Limb (tissue), 2 donors: ENCODE data around the gene NARS2.
"Not testable (repeated sequence)": the region's sequence is repeated elsewhere in the genome, so short reads cannot be mapped to it uniquely, and the experiment has no call there.

ENCODE experiments used
- DNase-seq, 2 donors: peaks; one replicate each; pipeline ENCODE4 v3.0.0-alpha.2; 2016; ENCODE audit errors: extremely low spot score in 2 of 2

NARS2 gene

GRCh38 chr11:78493413-78493975, 81.2 kb downstream of the NARS2 start:
- DNase-seq, result no peak

- no peak for DNase-seq
These were observed 81.7 kb downstream of the NARS2 start for GRCh38 chr11:78492973-78493372.

- no peak for DNase-seq
These were observed 85.5 kb downstream of the NARS2 start for GRCh38 chr11:78489184-78489583.

- DNase-seq, result no peak
These were observed 96.1 kb downstream of the NARS2 start for GRCh38 chr11:78478536-78478935.

GRCh38 chr11:78476066-78476465, 98.6 kb downstream of the NARS2 start:
- no peak for DNase-seq

- no peak for DNase-seq
These were observed 100.2 kb downstream of the NARS2 start for GRCh38 chr11:78474451-78474850.

GRCh38 chr11:78472905-78473304, 101.8 kb downstream of the NARS2 start:
- no peak for DNase-seq

- no peak for DNase-seq
These were observed 102.3 kb downstream of the NARS2 start for GRCh38 chr11:78472382-78472781.

- no peak for DNase-seq
These were observed 103.7 kb downstream of the NARS2 start for GRCh38 chr11:78470861-78471442.

GRCh38 chr11:78469896-78470295, 104.8 kb downstream of the NARS2 start:
- DNase-seq, result no peak

GRCh38 chr11:78467931-78468330, 106.7 kb downstream of the NARS2 start:
- DNase-seq, result no peak

- DNase-seq, result no peak
These were observed 107.3 kb downstream of the NARS2 start for GRCh38 chr11:78467370-78467769.

- no peak for DNase-seq
These were observed 109.3 kb downstream of the NARS2 start for GRCh38 chr11:78465169-78465942.

GRCh38 chr11:78464787-78465168, 109.9 kb downstream of the NARS2 start:
- DNase-seq, result not testable (repeated sequence)

- no peak for DNase-seq
These were observed 114.2 kb downstream of the NARS2 start for GRCh38 chr11:78460471-78460870.

- no peak for DNase-seq
These were observed 114.9 kb downstream of the NARS2 start for GRCh38 chr11:78459738-78460137.

- no peak for DNase-seq
These were observed 117.2 kb downstream of the NARS2 start for GRCh38 chr11:78457448-78457847.

- DNase-seq, result no peak
These were observed 121.3 kb downstream of the NARS2 start for GRCh38 chr11:78453140-78453935.

GRCh38 chr11:78451371-78452150, 123.1 kb downstream of the NARS2 start:
- DNase-seq, result no peak

- no peak for DNase-seq
These were observed 123.8 kb downstream of the NARS2 start for GRCh38 chr11:78450866-78451265.

GRCh38 chr11:78449866-78450265, 124.8 kb downstream of the NARS2 start:
- no peak for DNase-seq
